Measurements from ENCODE around the gene RTN4RL2. TPM values are rescaled to one million over a fixed set of nuclear protein-coding genes. Genes with fewer than 3 reads are reported as not detected.

Gene RTN4RL2
- total and polyA plus RNA-seq, 10 of the 15 experiments (the other 5 are each of a cell fraction or from before 2014, with no cell fraction given): 0.14 to 1.1 (median 0.52) TPM; not detected in 4

DNA sequence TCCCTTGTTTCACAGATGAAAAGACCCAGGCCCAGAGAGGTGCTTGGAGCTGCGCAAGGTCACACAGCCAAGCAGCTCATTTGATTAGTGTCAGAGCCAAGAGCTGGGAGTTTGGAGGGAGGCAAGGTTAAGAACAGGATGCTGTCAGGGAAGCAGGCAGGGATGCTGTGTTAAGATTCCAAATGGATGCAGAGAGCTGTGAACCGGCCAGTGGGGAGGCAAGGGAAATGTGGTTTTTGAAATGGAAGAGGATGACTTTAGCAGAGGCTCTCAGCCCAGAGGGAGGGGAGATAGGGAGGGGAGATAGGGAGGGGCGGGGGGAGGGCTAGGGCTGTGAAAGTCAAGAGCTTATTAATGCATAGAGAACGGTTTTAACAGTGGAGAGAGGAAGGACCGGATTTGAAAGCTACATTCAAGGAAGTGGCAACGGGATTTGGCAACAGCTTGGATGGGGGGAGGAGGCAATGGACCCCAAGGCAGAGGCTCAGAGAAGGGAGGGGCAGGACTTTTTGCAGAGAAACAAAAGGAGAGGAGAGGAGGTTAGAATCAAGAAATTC lies 13.0 kb downstream of the RTN4RL2 start (continued):
- TF ChIP-seq, protein P1, sequence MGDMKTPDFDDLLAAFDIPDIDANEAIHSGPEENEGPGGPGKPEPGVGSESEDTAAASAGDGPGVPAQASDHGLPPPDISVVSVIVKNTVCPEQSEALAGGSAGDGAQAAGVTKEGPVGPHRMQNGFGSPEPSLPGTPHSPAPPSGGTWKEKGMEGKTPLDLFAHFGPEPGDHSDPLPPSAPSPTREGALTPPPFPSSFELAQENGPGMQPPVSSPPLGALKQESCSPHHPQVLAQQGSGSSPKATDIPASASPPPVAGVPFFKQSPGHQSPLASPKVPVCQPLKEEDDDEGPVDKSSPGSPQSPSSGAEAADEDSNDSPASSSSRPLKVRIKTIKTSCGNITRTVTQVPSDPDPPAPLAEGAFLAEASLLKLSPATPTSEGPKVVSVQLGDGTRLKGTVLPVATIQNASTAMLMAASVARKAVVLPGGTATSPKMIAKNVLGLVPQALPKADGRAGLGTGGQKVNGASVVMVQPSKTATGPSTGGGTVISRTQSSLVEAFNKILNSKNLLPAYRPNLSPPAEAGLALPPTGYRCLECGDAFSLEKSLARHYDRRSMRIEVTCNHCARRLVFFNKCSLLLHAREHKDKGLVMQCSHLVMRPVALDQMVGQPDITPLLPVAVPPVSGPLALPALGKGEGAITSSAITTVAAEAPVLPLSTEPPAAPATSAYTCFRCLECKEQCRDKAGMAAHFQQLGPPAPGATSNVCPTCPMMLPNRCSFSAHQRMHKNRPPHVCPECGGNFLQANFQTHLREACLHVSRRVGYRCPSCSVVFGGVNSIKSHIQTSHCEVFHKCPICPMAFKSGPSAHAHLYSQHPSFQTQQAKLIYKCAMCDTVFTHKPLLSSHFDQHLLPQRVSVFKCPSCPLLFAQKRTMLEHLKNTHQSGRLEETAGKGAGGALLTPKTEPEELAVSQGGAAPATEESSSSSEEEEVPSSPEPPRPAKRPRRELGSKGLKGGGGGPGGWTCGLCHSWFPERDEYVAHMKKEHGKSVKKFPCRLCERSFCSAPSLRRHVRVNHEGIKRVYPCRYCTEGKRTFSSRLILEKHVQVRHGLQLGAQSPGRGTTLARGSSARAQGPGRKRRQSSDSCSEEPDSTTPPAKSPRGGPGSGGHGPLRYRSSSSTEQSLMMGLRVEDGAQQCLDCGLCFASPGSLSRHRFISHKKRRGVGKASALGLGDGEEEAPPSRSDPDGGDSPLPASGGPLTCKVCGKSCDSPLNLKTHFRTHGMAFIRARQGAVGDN (IDR thresholded peaks at IDR 0.05): no peak
- TF ChIP-seq SUZ12 (IDR thresholded peaks at IDR 0.05; ENCODE audit: unreplicated experiment): no peak
- no peak for TF ChIP-seq SREBF1 (IDR thresholded peaks at IDR 0.05; ENCODE audit: low read length)
- TF ChIP-seq RAD21 (IDR thresholded peaks at IDR 0.05; ENCODE audit: insufficient read depth, low read depth, low read length): no peak

DNA sequence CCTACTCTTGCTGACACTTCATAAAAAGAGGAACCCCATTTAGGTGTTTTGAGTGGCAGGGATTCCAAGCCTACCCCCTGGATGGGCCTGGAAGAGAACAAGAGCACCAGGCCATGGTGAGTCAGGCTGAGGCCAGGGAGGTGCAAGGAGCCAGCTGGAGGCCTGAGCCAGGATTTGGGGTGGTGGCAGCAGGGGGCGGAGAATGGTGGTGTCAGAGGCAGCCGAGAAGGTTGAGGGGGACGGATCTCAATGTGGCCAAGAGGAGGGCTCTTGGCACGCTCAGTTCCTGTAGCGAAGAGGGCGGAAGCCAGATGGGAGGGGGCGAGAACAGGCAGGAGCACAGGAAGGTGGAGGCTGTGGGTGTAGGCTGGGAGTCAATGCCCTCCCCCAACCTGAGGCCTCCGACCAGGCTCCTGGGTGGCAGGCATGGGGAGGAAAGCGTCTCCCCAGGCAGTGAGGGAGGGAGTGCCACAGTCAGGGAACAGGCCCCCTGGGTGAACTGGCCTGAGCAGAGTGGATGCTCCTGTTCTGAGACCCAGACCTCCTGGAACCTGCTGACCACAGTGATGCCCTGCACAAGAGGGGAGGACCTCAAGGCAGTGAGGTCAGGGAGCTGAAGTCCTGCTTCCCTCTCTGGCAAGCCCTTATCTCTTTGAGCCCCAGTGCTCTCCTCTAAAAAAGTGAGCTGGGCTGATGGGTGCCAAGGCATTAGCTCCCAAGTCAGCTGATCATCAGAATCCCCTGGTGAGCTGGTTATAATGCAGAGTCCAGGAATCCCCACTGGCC lies 13.9 kb downstream of the RTN4RL2 start:
- H3K9me3 ChIP-seq (replicated peaks; ENCODE audit: control insufficient read depth, insufficient read depth, low read length): no peaks in the 10 kb centered on the region
- H4K20me1 ChIP-seq (ENCODE audit: control insufficient read depth, insufficient read depth): no peaks in the 10 kb centered on the region
- no peaks in the 10 kb centered on the region for H3K36me3 ChIP-seq (ENCODE audit: control insufficient read depth in 2 of 2, insufficient read depth in 2 of 2, low read length in 1 of 2)
- peaks cover 24% of the 10 kb centered on the region for H3K4me1 ChIP-seq (ENCODE audit: control insufficient read depth, insufficient read depth, low read length)
- FAIRE-seq (no peak), DNase-seq (ENCODE audit: low read depth, low spot score) (peak; percentile 53), ATAC-seq (peak; percentile 54)
- no peaks in the 10 kb centered on the region for H3K27me3 ChIP-seq (replicated peaks in 1 of 2; ENCODE audit: control insufficient read depth in 2 of 2, insufficient read depth in 2 of 2, low read length in 1 of 2)
- intact Hi-C loops (cut with micrococcal nuclease; ENCODE audit: unreplicated experiment) (no loop called here), in situ Hi-C loops (cut with MboI) (no loop called here)
- H3K9ac ChIP-seq (ENCODE audit: control insufficient read depth, insufficient read depth, low read length): no peak overlapping the region
- WGBS (ENCODE audit: insufficient coverage, insufficient replicate concordance, low lambda C conversion rate, missing lambda C conversion rate): 61% methylated on average over 9 of the region's 9 CpGs
- POLR2A ChIA-PET: interaction anchor here (0.6 to 0.8 kb wide), 2 partner anchors 42 to 49 kb away, joined by 3 to 7 read pairs; no protein-coding TSS in a partner anchor
- no peak overlapping the region for H3K4me3 ChIP-seq
- H2AFZ ChIP-seq (ENCODE audit: control insufficient read depth, low read depth, low read length): peak overlapping the region; percentile 16
- peak overlapping the region; percentile 66 for H3K4me2 ChIP-seq (ENCODE audit: control insufficient read depth, insufficient read depth)
- RAD21 ChIA-PET (ENCODE audit: unreplicated experiment): interaction anchor here (0.8 to 3.5 kb wide), 6 partner anchors 14 to 129 kb away, joined by 3 to 18 read pairs (median 9); partner anchors contain the start of gene RTN4RL2
- CTCF ChIA-PET: interaction anchor here (0.8 to 7.2 kb wide), 13 partner anchors 10 to 170 kb away, joined by 3 to 101 read pairs (median 5); partner anchors contain the start of genes RTN4RL2 and UBE2L6
- H3K79me2 ChIP-seq (ENCODE audit: control insufficient read depth, insufficient read depth, low read length): no peaks in the 10 kb centered on the region
- SMC1A ChIA-PET (ENCODE audit: uncharacterized antibody, unreplicated experiment): interaction anchor here (0.8 to 2.2 kb wide), 7 partner anchors 10 to 48 kb away, joined by 3 to 19 read pairs (median 4); no protein-coding TSS in a partner anchor
- BruUV-seq (replicated peaks): no TSS peak
- H3K27ac ChIP-seq (ENCODE audit: control insufficient read depth, insufficient read depth): 0 out of 2 replicates have a peak overlapping the region, but pooled peaks have one; percentile 35
- peak; percentile 36; the same call in 1 of the 2 replicates for TF ChIP-seq HDGF (IDR thresholded peaks at IDR 0.05)
- TF ChIP-seq CBFB (IDR thresholded peaks at IDR 0.05; ENCODE audit: low read depth): no peak
- TF ChIP-seq IKZF1 (conservative IDR thresholded peaks at IDR 0.05): peak; percentile 25; the same call in 1 of the 2 replicates
- TF ChIP-seq, protein P2, sequence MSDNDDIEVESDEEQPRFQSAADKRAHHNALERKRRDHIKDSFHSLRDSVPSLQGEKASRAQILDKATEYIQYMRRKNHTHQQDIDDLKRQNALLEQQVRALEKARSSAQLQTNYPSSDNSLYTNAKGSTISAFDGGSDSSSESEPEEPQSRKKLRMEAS (IDR thresholded peaks at IDR 0.05; ENCODE audit: low read depth, low read length): no peak
- TF ChIP-seq SPI1 (IDR thresholded peaks at IDR 0.05; ENCODE audit: borderline replicate concordance, insufficient read depth, low read depth, low read length): peak; percentile 74
- TF ChIP-seq FOS (IDR thresholded peaks at IDR 0.05; ENCODE audit: borderline replicate concordance, extremely low read depth, insufficient read length): no peak
- TF ChIP-seq NR2C2 (IDR thresholded peaks at IDR 0.05; ENCODE audit: borderline replicate concordance, control insufficient read depth, insufficient read length, low read depth): no peak
- TF ChIP-seq SIN3A (IDR thresholded peaks at IDR 0.05; ENCODE audit: low read depth, low read length): no peak
- peak in 1 of 2 experiments; percentile 36; a peak in 2 of 4 replicates for TF ChIP-seq BHLHE40 (IDR thresholded peaks at IDR 0.05; ENCODE audit: borderline replicate concordance in 1 of 2, low read depth in 2 of 2, low read length in 1 of 2)
- TF ChIP-seq GABPA (IDR thresholded peaks at IDR 0.05; ENCODE audit: low read depth): peak; percentile 35; the same call in 1 of the 2 replicates
- TF ChIP-seq, protein P3, sequence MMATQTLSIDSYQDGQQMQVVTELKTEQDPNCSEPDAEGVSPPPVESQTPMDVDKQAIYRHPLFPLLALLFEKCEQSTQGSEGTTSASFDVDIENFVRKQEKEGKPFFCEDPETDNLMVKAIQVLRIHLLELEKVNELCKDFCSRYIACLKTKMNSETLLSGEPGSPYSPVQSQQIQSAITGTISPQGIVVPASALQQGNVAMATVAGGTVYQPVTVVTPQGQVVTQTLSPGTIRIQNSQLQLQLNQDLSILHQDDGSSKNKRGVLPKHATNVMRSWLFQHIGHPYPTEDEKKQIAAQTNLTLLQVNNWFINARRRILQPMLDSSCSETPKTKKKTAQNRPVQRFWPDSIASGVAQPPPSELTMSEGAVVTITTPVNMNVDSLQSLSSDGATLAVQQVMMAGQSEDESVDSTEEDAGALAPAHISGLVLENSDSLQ (IDR thresholded peaks at IDR 0.05): peak; percentile 61; the same call in 1 of the 2 replicates

Data from GM12878 (cell line).